Measurements from ENCODE around the gene SYNGAP1.

The SYNGAP1 gene

DNA sequence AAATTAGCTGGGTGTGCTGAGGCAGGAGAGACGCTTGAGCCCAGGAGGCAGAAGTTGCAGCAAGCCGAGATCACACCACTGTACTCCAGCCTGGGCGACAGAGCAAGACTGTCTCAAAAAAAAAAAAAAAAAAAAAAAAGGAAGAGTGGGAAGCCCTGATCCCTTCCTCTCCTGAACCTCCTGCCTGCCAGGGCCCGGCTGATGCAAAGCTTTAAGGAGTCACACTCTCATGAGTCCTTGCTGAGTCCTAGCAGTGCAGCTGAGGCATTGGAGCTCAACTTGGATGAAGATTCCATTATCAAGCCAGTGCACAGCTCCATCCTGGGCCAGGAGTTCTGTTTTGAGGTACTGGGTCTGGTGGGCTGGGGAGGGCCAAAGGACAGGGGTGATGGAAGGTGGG, 15.1 kb downstream of the SYNGAP1 start:
- DNase-seq, result no peak

DNA sequence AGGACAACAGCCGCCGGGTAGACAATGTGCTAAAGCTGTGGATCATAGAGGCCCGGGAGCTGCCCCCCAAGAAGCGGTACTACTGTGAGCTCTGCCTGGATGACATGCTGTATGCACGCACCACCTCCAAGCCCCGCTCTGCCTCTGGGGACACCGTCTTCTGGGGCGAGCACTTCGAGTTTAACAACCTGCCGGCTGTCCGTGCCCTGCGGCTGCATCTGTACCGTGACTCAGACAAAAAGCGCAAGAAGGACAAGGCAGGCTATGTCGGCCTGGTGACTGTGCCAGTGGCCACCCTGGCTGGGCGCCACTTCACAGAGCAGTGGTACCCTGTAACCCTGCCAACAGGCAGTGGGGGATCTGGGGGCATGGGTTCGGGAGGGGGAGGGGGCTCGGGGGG, 17.8 kb downstream of the SYNGAP1 start:
- no peak for DNase-seq

DNA sequence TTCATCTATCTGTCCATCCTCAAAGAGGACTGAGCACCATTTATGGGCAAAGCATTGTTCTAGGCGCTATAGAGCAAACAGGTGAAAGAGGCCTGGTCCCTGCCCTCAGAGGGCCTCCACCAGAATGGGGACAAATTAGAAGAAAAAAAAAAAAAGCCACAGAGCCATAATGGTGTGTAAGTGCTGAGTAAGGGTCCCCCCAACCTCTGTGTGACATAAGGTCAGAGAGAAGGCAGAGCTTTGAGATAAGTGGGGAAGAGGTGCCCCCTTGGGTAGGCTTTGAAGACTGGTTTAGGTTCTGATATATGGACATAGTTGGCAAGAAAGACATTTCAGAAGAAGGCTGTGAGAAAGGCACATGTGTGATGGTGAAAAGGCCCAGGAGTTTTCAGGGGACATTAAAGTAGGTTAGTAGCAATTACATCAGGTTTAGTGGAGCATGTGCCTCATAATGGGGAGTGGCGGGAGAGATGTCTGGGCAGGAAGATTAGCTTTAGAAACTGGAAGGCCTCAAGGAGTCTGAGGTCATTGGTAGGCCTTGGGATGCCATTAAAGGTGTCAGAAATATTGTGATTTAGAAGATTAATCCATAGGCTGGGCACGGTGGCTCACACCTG, 19.2 kb downstream of the SYNGAP1 start:
- no peak for DNase-seq

DNA sequence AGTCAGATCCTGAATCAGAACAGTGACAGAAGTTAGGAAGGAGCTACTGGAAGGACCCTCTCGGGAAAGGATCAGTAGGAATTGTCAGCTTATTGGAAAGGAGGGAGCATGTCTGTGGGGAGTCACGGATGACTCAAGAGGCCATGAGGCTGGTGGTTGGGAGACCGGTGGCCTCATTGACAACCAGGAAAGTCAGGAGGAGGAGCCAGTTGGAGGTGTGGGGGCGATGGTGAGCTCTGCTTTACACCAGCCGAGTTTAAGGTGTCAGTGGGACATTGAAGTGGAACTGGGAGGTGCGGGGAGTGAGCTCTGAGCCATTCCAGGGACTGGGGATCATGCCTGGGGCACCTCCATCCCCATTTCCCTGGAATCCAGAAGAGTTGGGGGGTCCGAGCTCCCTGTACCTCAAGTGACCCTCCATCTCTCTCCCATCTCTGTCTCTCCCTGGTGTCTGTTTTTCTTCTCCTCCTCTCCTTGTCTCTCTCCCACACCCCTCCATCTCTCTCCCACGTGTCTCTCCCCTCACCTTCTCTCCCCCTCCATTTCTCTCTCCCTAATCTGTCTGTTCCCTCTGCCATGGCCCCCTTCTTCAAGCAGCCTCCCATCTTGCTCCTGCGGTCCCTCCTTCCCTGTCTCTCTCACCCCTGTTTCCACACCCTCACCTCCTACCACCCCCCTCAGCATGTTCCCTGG, 20.2 kb downstream of the SYNGAP1 start:
- DNase-seq, result no peak

DNA sequence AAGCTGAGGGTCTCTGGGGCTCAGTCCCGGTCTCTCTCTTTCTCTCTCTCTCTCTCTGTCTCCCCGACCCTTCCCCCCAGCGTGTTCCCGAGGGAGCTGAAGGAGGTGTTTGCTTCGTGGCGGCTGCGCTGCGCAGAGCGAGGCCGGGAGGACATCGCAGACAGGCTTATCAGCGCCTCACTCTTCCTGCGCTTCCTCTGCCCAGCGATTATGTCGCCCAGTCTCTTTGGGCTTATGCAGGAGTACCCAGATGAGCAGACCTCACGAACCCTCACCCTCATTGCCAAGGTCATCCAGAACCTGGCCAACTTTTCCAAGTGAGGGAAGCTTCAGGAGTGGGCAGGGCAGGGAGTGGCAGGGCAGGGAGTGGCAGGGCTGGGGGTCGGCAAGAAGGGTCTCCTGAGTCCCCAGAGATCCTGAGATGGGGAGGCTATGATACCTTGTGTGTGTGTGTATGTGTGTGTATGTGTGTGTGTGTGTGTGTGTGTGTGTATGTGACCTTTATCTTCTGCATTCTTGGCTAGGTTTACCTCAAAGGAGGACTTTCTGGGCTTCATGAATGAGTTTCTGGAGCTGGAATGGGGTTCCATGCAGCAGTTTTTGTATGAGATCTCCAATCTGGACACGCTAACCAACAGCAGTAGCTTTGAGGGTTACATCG, 20.9 kb downstream of the SYNGAP1 start:
- no peak for DNase-seq

DNA sequence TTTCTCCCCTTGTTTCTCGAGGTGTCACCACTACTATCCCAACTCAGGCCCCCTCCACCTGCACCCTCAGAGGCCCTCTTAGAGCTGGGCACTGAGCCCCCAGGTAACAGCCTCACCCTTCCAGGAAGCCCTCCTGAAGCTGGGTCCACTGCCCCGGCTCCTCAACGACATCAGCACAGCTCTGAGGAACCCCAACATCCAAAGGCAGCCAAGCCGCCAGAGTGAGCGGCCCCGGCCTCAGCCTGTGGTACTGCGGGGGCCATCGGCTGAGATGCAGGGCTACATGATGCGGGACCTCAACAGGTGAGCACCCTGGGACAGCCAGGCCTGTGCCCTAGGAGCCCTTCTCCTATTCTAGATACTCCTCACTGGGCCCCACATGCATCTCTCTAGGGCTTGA, 21.6 kb downstream of the SYNGAP1 start:
- DNase-seq, result no peak

DNA sequence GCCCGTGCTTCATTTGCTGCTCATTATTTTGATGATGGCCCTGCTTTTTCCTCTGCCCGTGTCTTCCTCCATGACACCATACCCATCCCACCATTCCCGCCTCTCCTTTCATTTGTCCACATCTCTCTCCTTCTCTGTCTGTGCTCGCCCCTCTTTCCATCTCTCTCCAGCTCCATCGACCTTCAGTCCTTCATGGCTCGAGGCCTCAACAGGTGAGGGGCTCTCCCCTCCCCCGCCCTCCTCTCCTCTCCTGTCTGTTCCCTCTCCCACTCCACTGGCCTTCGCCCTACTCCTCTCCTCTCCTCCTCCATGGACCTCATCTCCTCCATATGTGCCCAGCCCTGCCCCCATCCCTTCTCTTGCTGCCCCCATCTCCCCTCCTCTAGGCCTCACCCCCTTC, 22.4 kb downstream of the SYNGAP1 start:
- DNase-seq, result no peak

DNA sequence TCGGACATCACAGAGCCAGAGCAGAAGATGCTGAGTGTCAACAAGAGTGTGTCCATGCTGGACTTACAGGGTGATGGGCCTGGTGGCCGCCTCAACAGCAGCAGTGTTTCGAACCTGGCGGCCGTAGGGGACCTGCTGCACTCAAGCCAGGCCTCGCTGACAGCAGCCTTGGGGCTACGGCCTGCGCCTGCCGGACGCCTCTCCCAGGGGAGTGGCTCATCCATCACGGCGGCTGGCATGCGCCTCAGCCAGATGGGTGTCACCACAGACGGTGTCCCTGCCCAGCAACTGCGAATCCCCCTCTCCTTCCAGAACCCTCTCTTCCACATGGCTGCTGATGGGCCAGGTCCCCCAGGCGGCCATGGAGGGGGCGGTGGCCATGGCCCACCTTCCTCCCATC, 23.2 kb downstream of the SYNGAP1 start:
- no peak for DNase-seq

DNA sequence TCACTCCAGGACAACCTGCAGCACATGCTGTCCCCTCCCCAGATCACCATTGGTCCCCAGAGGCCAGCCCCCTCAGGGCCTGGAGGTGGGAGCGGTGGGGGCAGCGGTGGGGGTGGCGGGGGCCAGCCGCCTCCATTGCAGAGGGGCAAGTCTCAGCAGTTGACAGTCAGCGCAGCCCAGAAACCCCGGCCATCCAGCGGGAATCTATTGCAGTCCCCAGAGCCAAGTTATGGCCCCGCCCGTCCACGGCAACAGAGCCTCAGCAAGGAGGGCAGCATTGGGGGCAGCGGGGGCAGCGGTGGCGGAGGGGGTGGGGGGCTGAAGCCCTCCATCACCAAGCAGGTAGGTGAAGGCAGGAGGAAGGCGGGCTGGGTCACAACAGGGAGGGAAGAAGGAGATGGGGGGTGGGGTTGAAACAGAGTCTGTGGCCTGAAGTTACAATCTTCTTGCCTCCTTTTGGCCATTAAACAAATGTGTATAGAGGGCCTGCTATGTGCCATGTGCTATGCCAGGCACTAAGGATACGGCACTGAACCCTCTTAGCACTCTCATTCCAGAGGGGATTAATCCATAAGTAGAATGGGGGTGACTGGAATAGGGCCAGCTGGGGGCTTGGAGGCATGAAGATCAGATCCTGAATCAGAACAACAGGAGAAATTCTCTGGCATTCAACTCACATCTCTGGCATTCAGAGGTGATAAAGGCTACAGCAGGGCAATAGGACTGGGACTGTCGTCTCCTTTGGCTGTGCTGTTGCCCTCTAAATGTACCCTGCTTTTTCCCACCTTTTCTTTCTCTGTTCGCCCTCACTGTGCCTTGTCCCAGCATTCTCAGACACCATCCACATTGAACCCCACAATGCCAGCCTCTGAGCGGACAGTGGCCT, 24.0 kb downstream of the SYNGAP1 start:
- no peak for DNase-seq

DNA sequence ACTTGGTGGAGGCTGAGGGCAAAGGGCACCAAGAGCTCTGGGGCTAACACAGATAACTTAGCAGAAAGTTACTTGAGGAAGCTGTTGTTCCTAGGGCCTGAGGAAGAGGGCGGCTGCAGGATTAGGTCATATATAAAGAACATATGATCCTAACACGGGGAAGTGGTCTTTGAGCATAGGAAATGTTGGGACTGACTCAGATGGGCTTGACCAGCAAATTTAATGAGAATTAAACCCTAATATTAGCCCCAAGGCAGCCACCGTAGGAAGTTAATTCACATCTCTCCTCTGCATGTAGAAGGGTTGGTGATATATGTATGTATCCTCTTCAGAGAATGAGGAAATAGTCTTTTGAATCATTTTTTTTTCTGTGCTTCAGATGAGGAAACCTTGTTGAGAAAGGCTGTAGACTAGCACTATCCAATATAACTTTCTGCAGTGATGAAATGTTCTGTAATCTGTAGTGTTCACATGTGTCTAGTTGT, 25.3 kb downstream of the SYNGAP1 start:
- DNase-seq, result no peak

DNA sequence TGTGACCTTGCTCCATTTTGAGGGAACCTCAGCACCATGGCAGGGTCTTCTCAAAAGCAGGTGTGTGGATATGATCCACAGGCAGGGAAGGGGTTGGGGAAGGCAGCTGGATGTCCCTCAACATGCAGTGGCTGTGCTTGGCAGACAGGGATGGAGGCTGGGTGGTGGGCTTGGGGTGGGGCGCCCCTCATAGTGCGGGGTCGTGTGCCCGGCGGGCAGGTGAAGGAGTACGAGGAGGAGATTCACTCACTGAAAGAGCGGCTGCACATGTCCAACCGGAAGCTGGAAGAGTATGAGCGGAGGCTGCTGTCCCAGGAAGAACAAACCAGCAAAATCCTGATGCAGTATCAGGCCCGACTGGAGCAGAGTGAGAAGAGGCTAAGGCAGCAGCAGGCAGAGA, 26.5 kb downstream of the SYNGAP1 start:
- no peak for DNase-seq

DNA sequence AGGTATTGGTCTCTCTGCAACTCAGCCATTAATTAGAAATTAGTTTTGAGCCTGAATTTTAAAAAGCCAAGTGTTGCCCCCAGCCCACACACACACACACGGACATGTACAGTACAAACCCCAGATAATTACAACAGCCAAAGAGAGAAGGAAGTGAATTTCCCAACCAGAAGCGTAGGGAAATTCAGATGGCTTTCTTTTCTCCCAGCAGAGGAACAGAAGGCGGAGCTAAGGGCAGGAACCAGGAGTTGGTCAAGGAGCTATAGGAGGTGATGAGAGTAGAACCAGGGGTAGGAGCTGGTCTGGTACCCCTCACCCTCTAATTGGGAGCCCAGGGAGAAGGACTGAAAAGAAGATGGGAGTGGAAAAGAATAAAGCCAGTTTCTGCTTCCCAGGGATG, 30.6 kb downstream of the SYNGAP1 start:
- DNase-seq, result no peak

DNA sequence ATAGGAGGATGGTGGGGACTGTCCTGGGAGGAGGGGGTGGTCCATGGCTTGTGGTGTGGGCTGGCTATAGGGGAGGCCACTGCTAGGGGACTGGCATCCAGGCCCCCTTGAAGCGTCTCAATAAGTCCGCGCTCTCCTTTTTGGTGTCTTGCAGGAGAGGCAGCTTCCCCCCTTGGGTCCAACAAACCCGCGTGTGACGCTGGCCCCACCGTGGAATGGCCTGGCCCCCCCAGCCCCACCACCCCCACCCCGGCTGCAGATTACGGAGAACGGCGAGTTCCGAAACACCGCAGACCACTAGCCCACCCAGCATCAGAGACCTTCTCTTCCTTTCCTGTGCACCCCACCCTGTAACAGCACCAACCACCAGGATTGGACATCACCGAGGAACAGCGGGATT, 31.7 kb downstream of the SYNGAP1 start:
- no peak for DNase-seq

DNA sequence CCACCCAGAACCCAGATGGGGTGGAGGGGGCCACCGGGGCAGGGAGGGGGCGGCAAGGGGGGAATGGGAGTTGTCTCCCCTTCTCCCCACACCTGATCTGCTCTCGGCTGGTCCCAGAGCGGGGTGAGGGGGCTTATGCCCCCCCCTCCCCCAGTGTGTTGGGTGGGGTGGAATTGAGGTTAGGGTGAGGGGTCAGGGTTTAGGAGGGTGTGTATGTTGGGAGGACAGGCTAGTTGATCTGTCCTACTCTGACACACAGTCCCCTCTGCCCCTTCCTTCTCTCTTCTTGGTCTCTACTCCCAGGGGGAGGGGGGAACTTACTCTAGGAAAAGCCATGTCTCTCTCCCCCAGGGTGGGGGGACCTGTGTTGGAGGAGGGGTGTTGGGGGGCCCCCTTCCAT, 32.6 kb downstream of the SYNGAP1 start:
- no peak for DNase-seq

DNA sequence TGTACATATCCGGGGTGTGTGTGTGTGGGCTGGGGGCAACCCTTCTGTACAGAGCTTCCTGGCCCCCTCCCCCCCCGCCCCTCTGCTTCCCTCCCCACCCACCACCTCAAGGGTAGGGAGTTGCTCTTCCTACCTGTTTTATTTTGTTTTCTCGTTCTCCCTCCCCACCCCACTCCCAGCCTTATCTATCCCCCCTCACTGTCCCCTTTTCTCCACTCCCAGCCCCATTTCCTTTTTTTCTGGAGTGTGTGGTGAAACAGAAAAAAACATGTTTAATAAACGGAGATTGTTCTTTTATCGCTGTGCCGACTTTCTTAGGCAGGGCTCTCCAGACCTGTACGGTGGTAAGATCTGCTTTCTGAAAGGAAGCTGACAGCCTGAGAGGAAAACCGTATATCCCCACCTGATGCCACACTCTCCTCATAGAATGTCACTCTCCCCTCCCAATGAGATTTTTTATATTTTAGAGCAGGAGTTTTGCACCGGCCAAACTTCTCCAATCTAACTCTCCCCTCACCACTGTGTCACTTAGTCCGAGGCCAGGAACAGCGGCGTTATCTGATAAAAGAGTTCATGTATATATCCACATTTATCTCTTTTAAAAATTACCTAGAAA, 33.6 kb downstream of the SYNGAP1 start:
- DNase-seq, result no peak

DNA sequence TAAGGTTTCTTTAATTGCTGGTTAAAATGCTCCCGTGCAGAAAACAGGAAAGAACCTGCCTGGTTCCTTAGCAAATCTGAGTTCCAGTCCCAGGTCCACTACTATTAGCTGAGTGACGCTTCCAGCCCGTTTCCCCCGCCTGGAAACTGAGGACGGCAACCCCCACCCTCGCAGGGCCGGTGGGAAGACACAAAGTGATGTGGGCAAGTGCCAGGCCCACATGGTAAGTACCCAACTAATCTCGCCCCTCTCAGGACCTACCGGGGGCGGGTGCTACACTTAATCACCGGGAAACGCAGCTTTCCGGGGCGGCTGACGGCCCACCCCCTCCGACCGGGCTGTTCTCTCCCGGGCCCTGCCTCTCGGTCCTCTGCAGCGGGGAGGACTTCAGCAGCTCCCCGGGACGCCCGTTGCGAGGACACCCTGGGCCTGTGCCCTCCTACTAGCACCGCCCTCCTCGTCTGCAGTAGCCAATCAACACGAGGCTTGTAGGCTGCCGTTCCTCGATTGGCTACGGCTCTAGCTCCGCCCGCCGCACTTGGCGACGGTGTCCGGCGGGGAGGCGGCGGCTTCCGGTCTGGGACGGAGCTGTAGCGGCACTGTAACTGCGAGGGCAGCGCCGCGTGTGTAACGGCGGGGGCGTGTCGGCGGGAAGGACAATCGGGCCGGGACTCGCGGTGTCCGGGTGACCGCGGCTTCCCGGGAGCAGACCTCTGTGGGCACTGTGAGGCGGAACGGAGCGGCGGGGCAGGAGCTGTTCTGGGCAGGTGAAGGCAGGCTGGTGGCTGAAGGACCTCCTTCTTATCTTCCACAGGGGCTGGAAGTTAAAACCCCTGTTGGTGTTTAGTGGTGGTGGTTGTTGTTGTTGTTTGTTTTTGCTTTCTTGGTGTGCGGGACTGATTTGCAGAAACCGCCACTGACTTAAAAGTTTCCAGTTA, 34.4 kb downstream of the SYNGAP1 start, which contains the start of gene ZBTB9:
Gene ZBTB9 (plus strand): TSS at position 568 of the 938 bp plus-strand sequence. CDS start 525 bp downstream, outside the sequence.
- peak; percentile 74 to 98 (median 94) for DNase-seq

DNA sequence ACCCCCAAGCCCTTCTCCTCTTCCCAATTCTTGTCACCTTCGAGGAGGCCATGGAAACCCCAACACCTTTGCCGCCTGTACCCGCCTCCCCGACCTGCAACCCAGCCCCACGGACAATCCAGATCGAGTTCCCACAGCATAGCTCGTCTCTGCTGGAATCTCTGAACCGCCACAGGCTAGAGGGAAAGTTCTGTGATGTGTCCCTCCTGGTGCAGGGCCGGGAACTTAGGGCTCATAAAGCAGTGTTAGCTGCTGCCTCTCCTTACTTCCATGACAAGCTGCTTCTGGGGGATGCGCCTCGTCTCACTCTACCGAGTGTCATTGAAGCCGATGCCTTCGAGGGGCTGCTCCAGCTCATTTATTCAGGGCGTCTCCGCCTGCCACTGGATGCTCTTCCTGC, 35.2 kb downstream of the SYNGAP1 start:
- DNase-seq, result no peak

DNA sequence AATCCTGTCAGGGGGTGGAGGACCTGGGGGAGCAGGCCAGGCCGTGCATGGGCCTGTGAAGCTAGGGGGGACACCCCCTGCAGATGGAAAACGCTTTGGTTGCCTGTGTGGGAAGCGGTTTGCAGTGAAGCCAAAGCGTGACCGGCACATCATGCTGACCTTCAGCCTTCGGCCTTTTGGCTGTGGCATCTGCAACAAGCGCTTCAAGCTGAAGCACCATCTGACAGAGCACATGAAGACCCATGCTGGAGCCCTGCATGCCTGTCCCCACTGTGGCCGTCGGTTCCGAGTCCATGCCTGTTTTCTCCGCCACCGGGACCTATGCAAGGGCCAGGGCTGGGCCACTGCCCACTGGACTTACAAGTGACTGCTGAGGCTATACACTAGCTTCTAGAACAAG, 36.3 kb downstream of the SYNGAP1 start:
- no peak for DNase-seq

DNA sequence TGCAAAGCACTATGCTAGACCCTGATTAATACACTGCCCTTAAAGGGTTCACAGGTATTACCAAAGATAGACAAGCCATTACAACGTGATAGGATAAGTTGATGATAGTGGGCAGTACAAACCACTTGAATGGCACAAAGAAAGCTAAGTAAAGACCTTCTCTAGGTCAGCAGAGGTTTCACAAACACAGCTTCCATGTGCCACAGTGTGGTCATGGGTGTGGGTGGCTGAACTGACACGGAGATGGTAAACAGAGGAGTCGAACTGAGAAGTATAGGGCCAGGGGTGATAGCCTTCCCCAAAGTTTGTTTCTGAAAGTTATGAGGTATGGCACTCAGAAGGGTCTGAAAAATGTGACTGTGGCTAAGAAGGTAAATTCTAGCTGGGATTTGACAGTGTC, 38.8 kb downstream of the SYNGAP1 start:
- DNase-seq, result no peak

DNA sequence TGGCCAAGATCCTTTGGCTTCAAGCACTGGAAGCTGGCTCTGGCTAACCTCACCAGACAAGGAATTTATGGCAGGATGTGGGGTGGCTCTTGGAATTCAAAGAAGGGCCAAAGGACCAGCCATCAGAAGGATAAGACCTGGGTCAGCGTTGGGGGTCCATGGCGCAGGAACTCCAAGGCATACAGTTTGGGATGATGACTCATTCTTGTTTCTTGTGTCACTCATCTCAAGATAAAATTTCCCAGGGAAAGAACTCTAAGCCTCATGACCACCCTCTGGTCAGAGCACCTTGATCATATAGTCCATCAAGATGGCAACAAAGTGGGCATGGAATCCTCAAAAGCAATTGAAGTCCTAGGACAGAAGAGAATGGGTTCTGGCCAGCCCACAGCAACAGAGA, 39.4 kb downstream of the SYNGAP1 start:
- DNase-seq, result no peak

All from amygdala (tissue), 56 donors.